ENCODE measurements around the gene CDC42EP2. TPM values are rescaled to one million over a fixed set of nuclear protein-coding genes. Genes with fewer than 3 reads are reported as not detected.

CDC42EP2 gene
- total RNA-seq, 1 donor from 2014 or later: 4.0 TPM

GRCh38 chr11:65355776-65356393 lies 41.2 kb downstream of the CDC42EP2 start:
- H3K4me1 Mint-ChIP-seq: peaks cover 21% of the 10 kb centered on the region
- TF ChIP-seq CTCF (conservative IDR thresholded peaks at IDR 0.05): no peak
- no peak for DNase-seq (ENCODE audit: low read depth, low spot score)
- peaks cover 16% of the 10 kb centered on the region for H3K27me3 Mint-ChIP-seq (ENCODE audit: low read depth)
- no peak overlapping the region for H3K27ac Mint-ChIP-seq (ENCODE audit: unreplicated experiment)
- peak overlapping the region; percentile 89 for H3K4me3 Mint-ChIP-seq
- no peaks in the 10 kb centered on the region for H3K9me3 Mint-ChIP-seq
- H3K36me3 Mint-ChIP-seq (ENCODE audit: low read depth): peaks cover 4% of the 10 kb centered on the region

- Mint-ChIP-seq H3K27ac (ENCODE audit: unreplicated experiment) (no peak overlapping the region), H3K4me3 (peak overlapping the region; percentile 89), H3K36me3 (ENCODE audit: low read depth) (peaks cover 4% of the 10 kb centered on the region), H3K4me1 (peaks cover 21% of the 10 kb centered on the region), H3K9me3 (no peaks in the 10 kb centered on the region), H3K27me3 (ENCODE audit: low read depth) (peaks cover 16% of the 10 kb centered on the region)
- TF ChIP-seq CTCF (conservative IDR thresholded peaks at IDR 0.05): no peak
- no peak for DNase-seq (ENCODE audit: low read depth, low spot score)
These were observed 41.8 kb downstream of the CDC42EP2 start for GRCh38 chr11:65356394-65356972.

- peaks cover 16% of the 10 kb centered on the region for H3K27me3 Mint-ChIP-seq (ENCODE audit: low read depth)
- H3K27ac Mint-ChIP-seq (ENCODE audit: unreplicated experiment): no peak overlapping the region
- DNase-seq (ENCODE audit: low read depth, low spot score): no peak
- no peak for TF ChIP-seq CTCF (conservative IDR thresholded peaks at IDR 0.05)
- H3K4me1 Mint-ChIP-seq: peaks cover 21% of the 10 kb centered on the region
- peak overlapping the region; percentile 89 for H3K4me3 Mint-ChIP-seq
- no peaks in the 10 kb centered on the region for H3K9me3 Mint-ChIP-seq
- H3K36me3 Mint-ChIP-seq (ENCODE audit: low read depth): no peaks in the 10 kb centered on the region
These were observed 43.2 kb downstream of the CDC42EP2 start for GRCh38 chr11:65357856-65358356.

- TF ChIP-seq CTCF (conservative IDR thresholded peaks at IDR 0.05): no peak
- Mint-ChIP-seq H3K27ac (ENCODE audit: unreplicated experiment) (no peak overlapping the region), H3K4me3 (peak overlapping the region; percentile 21), H3K36me3 (ENCODE audit: low read depth) (no peaks in the 10 kb centered on the region), H3K9me3 (no peaks in the 10 kb centered on the region), H3K4me1 (peaks cover 6% of the 10 kb centered on the region), H3K27me3 (ENCODE audit: low read depth) (peaks cover 4% of the 10 kb centered on the region)
- DNase-seq (ENCODE audit: low read depth, low spot score): no peak
These were observed 47.8 kb downstream of the CDC42EP2 start for GRCh38 chr11:65362320-65362931.

GRCh38 chr11:65362966-65363365 lies 48.3 kb downstream of the CDC42EP2 start:
- Mint-ChIP-seq H3K27ac (ENCODE audit: unreplicated experiment) (no peak overlapping the region), H3K4me1 (peaks cover 6% of the 10 kb centered on the region), H3K36me3 (ENCODE audit: low read depth) (no peaks in the 10 kb centered on the region), H3K4me3 (peak overlapping the region; percentile 21), H3K27me3 (ENCODE audit: low read depth) (no peaks in the 10 kb centered on the region), H3K9me3 (no peaks in the 10 kb centered on the region)
- TF ChIP-seq CTCF (conservative IDR thresholded peaks at IDR 0.05): no peak
- no peak for DNase-seq (ENCODE audit: low read depth, low spot score)

Measured in neural crest cell (in vitro differentiated cells).